GM18873 (cell line): Measurements from ENCODE around the gene DUSP9.
"Not testable (repeated sequence)": the region's sequence is repeated elsewhere in the genome, so short reads cannot be mapped to it uniquely, and the experiment has no call there.

Source experiments
- ATAC-seq: cut with Tn5 transposase; IDR thresholded peaks from one replicate; pipeline ENCODE4 v1.9.1; 2021; ENCODE audit warnings: mild to moderate bottlenecking, moderate library complexity, moderate number of reproducible peaks; ENCODE audit not compliant: unreplicated experiment, low FRiP score

Gene DUSP9

GRCh38 chrX:153688911-153689590 is 42.0 kb downstream of the DUSP9 start:
- ATAC-seq, result no peak

DNA sequence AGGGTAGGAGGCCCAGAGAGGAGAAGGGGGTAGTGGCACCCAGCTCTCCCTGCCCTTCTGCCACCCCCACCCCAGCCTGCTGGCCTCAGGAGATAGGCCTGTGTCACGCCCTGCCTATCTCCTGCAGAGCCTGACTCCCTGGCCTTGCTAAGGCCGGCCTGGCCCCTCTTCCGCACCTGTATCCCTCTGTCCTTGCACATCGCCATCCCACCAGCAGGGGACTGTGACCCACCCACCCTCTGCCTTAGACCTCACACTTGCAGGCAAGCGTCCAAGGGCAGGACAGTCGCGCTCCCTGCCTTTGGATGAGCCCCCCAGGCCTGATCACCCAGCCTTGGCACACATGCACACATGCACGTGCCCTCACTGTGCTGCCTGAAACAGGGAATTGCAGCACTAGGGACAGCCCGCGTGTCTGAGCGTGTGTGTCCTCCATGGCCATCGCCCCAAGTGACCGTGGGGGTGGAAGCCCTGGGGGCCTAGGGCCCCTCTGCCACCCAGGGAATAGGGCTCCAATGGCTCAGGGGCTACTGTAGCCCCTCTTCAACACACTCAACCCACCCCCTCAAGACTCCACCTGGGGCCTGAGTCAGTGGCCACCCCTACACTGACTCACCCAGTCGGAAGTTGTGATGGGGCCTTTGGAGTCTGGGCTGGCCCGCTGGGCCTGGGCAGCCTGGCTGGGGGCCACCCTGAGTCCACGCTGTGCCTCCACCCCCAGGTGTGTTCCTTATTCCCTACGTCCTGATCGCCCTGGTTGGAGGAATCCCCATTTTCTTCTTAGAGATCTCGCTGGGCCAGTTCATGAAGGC is 42.9 kb downstream of the DUSP9 start:
- no peak for ATAC-seq

GRCh38 chrX:153690466-153690865 is 43.5 kb downstream of the DUSP9 start:
- ATAC-seq, result no peak

DNA sequence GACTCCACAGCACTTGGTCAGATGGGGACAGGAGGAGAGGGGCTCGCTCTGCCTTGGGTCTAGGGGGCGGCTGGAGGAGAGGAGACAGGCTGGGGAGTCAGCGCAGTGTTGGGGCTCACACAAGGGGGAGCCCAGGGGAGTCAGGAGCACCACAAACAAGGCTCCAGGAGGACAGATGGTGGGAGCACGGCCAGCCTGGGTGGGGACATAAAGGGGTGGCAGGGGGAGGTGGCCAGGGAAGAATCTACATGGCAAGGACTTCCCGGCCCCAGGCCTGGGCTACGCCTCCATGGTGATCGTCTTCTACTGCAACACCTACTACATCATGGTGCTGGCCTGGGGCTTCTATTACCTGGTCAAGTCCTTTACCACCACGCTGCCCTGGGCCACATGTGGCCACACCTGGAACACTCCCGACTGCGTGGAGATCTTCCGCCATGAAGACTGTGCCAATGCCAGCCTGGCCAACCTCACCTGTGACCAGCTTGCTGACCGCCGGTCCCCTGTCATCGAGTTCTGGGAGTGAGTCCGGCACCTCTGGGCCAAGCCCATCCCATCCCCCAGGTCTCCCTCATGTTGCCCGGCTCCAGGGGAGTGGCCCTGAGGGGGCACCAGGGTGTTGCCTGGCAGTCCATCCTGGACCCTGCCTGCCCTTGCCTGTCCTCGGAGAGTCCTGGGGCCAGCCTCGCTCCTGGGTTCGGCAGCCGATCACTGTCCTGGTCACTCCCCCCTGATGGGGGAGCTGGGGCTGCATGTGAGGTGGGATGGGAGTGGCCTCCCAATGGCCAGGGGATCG is 44.2 kb downstream of the DUSP9 start:
- ATAC-seq, result not testable (repeated sequence)

DNA sequence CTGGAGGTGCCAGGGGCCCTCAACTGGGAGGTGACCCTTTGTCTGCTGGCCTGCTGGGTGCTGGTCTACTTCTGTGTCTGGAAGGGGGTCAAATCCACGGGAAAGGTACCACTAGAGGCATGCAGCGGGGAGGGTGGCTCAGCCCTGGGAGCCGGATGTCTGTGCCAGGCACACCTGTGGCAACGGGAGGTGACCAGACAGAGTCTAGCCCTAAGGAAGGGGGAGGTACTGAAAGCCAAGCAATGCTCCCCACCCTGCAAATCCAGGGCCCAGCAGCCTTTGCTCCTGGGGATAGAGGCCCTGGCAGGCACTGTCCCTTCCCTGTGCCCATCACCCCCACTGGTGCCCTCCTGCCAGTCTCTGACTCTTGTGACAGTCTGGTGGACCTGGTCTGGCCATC is 45.0 kb downstream of the DUSP9 start:
- no peak for ATAC-seq

- ATAC-seq, result no peak
Observed at GRCh38 chrX:153692611-153693156, 45.7 kb downstream of the DUSP9 start.

- ATAC-seq, result no peak
Observed at GRCh38 chrX:153693216-153694086, 46.4 kb downstream of the DUSP9 start.

- not testable (repeated sequence) for ATAC-seq
Observed at GRCh38 chrX:153694256-153694655, 47.3 kb downstream of the DUSP9 start.

DNA sequence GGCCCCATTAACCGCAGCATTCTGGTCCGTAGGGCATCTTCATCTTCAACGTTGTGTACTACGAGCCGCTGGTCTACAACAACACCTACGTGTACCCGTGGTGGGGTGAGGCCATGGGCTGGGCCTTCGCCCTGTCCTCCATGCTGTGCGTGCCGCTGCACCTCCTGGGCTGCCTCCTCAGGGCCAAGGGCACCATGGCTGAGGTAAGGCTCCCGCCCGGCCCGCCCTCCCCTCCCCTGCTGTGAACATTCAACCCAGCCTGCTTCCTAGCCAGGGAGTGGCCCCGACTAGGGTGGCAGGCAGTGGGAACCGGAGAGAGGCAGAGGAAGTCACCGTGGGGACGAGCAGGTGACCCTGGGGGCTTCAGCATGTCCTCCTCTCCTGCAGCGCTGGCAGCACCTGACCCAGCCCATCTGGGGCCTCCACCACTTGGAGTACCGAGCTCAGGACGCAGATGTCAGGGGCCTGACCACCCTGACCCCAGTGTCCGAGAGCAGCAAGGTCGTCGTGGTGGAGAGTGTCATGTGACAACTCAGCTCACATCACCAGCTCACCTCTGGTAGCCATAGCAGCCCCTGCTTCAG is 47.8 kb downstream of the DUSP9 start:
- no peak for ATAC-seq

- ATAC-seq, result no peak
Observed at GRCh38 chrX:153696100-153696499, 49.1 kb downstream of the DUSP9 start.

GRCh38 chrX:153696538-153696937 is 49.5 kb downstream of the DUSP9 start:
- ATAC-seq, result not testable (repeated sequence)

GRCh38 chrX:153696986-153697722 is 50.2 kb downstream of the DUSP9 start:
- ATAC-seq, result not testable (repeated sequence)

- ATAC-seq, result no peak
Observed at GRCh38 chrX:153697924-153698865, 51.2 kb downstream of the DUSP9 start.

DNA sequence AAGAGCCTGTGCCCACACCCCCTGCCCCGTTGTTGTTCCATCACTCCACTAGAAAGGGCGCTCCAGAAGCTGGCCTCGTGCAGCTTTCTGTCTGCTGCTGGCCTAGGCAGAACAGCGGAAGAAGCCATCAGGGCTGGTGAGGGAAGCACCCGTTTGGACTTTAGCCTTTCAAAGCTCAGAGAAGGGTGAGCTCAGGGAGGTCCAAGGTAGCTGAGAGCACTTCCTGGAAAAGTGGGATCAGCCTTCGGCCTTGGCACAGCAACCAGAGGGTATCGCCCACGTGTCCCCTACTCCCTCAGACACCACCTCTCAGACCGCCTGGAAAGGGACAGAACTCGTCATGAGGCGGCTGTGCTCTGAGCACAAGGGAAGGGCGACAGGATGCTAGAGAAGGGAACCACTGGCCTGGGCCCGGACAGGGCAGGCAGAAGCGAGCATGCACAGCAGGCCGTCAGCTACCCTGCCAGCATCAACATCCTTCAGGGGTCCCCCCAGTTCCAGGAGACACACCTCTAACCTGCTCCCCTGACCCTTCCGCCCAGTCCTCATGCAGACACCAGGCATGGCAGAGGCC is 52.3 kb downstream of the DUSP9 start:
- ATAC-seq, result not testable (repeated sequence)

DNA sequence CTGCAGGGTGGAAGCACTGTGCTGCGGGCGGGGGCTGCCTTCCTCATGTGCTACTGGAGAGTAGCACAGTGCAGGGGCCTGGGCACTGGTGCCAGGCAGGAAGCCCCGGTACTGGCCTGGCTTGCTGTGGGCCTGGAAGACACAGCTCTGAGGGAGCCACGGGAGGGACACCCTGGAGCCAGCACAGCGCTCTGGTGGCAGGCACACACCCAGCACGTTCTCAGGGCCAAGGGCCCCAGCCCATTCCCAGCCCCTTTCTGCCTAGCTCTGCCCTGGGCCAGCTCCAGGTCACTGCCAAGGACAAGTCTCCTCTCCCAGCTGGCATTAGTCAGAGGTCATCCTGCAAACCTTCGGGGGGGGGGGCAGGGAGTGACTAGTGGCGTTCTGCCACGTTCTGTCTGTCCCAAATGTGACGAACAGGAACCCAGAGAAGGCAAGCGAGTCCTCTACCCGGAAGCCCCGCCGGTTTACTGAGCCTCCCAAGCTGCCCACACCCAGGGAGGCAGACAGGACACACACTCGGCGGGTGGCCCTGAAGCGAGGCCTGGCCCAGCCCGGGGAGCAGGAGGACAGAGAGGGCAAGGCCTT is 52.9 kb downstream of the DUSP9 start:
- ATAC-seq, result not testable (repeated sequence)

DNA sequence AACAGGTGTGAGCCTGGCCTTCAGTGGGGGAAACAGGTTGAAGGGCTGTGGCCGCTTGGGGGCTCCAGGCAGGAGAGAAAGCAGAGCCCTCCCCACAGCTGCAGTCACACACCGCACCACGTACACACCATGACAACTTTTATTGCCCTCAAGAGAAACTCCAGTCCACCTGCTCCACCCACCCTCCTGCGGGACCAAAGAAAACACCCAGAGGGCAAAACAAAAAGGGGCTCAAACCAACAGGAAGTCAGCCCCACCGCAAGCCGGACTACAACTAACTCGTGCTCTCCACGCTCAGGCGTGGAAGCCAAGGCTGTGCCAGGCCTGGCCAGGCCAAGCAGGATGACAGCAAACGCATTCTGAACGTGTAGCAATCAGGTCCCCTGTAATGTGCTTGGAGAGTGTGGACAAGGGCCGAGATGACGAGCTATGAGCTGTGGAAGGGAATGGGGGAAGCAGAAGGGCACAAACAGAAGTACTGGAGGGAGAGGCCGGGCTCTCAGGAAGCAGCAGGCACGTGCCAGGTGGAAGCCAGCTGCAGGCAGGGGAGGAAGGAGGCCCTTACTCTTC is 53.5 kb downstream of the DUSP9 start:
- ATAC-seq, result no peak
